NCI-H748 treated with DMSO at 0.1 percent for 48 hours (cell line): ENCODE measurements around the gene MAP1S.

Experiments
- DNase-seq: peaks from one replicate; lab custom pipeline; 2025; lab: John Stamatoyannopoulos, UW

MAP1S gene

GRCh38 chr19:17718947-17719711, at the start of gene MAP1S:
Gene MAP1S, plus strand, starts transcription at chr19:17719480. Its CDS starts 23 bp downstream, at chr19:17719503.
- peak; percentile 15 for DNase-seq

GRCh38 chr19:17671906-17672305, 47.4 kb upstream of the MAP1S start:
- DNase-seq: no peak

- DNase-seq: no peak
These were observed 45.1 kb upstream of the MAP1S start for GRCh38 chr19:17673937-17674799.

- no peak for DNase-seq
These were observed 43.0 kb upstream of the MAP1S start for GRCh38 chr19:17676295-17676694.

- DNase-seq: no peak
These were observed 42.3 kb upstream of the MAP1S start for GRCh38 chr19:17677002-17677401.

GRCh38 chr19:17678836-17679235, 40.4 kb upstream of the MAP1S start:
- no peak for DNase-seq

GRCh38 chr19:17679526-17680229, 39.6 kb upstream of the MAP1S start:
- DNase-seq: no peak

- no peak for DNase-seq
These were observed 39.0 kb upstream of the MAP1S start for GRCh38 chr19:17680230-17680722.

GRCh38 chr19:17681505-17682125, 37.7 kb upstream of the MAP1S start:
- DNase-seq: no peak

GRCh38 chr19:17682273-17682672, 37.0 kb upstream of the MAP1S start:
- no peak for DNase-seq

- no peak for DNase-seq
These were observed 36.2 kb upstream of the MAP1S start for GRCh38 chr19:17683078-17683477.

GRCh38 chr19:17684256-17684655, 35.0 kb upstream of the MAP1S start:
- no peak for DNase-seq

GRCh38 chr19:17685451-17686022, 33.7 kb upstream of the MAP1S start:
- DNase-seq: no peak

- no peak for DNase-seq
These were observed 33.2 kb upstream of the MAP1S start for GRCh38 chr19:17686023-17686521.

GRCh38 chr19:17686592-17687024, 32.7 kb upstream of the MAP1S start:
- DNase-seq: peak; percentile 18

GRCh38 chr19:17687141-17687856, 32.0 kb upstream of the MAP1S start:
- no peak for DNase-seq

- peak; percentile 1 for DNase-seq
These were observed 31.2 kb upstream of the MAP1S start, which contains the start of gene UNC13A for GRCh38 chr19:17687857-17688784. Gene UNC13A, minus strand, starts transcription at chr19:17688354. Its CDS starts 155 bp downstream, at chr19:17688199.

- no peak for DNase-seq
These were observed 30.3 kb upstream of the MAP1S start for GRCh38 chr19:17688853-17689595.

- no peak for DNase-seq
These were observed 26.7 kb upstream of the MAP1S start for GRCh38 chr19:17692566-17692965.
